Loucy (cell line): Measurements from ENCODE around the gene ATP11A.

Source experiments
- H2AFZ ChIP-seq: fragments of 200-600 bp; sonication (generic); 2 replicates; pipeline ENCODE4 v1.6.0; 2016; ENCODE audit warnings: antibody characterized with exemption, mild to moderate bottlenecking, low read length, moderate library complexity
- H3F3A ChIP-seq: fragments of 200-600 bp; 2 replicates; pipeline ENCODE4 v1.6.0; 2016; ENCODE audit warnings: antibody characterized with exemption, low read depth, mild to moderate bottlenecking
- H3K27me3 ChIP-seq: fragments of 200-600 bp; sonication (generic); 2 replicates; pipeline ENCODE4 v1.6.1; 2014; ENCODE audit warnings: low read length, mild to moderate bottlenecking; ENCODE audit not compliant: insufficient read depth, poor library complexity, severe bottlenecking
- H3K36me3 ChIP-seq: fragments of 200-600 bp; sonication (generic); 2 replicates; pipeline ENCODE4 v1.6.1; 2016; ENCODE audit warnings: low read length; ENCODE audit not compliant: insufficient read depth
- H3K4me1 ChIP-seq: fragments of 200-600 bp; sonication (generic); 2 replicates; pipeline ENCODE4 v1.5.1; 2014; ENCODE audit warnings: low read length, mild to moderate bottlenecking; ENCODE audit not compliant: insufficient read depth, poor library complexity, severe bottlenecking
- H3K4me2 ChIP-seq: fragments of 200-600 bp; sonication (generic); 2 replicates; pipeline ENCODE4 v1.6.0; 2014; ENCODE audit warnings: antibody characterized with exemption, low read length, low read depth, mild to moderate bottlenecking; ENCODE audit not compliant: poor library complexity, severe bottlenecking
- H3K4me3 ChIP-seq: fragments of 200-600 bp; sonication (generic); 2 replicates; pipeline ENCODE4 v1.5.1; 2014; ENCODE audit warnings: low read length, mild to moderate bottlenecking, mixed read lengths; ENCODE audit not compliant: poor library complexity, severe bottlenecking
- H3K79me2 ChIP-seq: fragments of 200-600 bp; sonication (generic); 2 replicates; pipeline ENCODE4 v1.6.1; 2014; ENCODE audit warnings: low read length; ENCODE audit not compliant: insufficient read depth
- H3K9ac ChIP-seq: fragments of 200-600 bp; sonication (generic); 2 replicates; pipeline ENCODE4 v1.6.0; 2014; ENCODE audit warnings: mild to moderate bottlenecking, low read depth, low read length, moderate library complexity; ENCODE audit not compliant: poor library complexity, severe bottlenecking
- H3K9me2 ChIP-seq: fragments of 200-600 bp; sonication (generic); replicated peaks from 2 replicates; pipeline ENCODE4 v1.6.1; 2016; ENCODE audit warnings: low read depth, low read length, mixed read lengths
- H3K9me3 ChIP-seq: fragments of 200-600 bp; sonication (generic); 2 replicates; pipeline ENCODE4 v1.6.1; 2014; ENCODE audit warnings: mild to moderate bottlenecking, antibody characterized with exemption, low read length, low read depth; ENCODE audit not compliant: insufficient read depth
- H4K20me1 ChIP-seq: fragments of 200-600 bp; sonication (generic); 2 replicates; pipeline ENCODE4 v1.6.0; 2014; ENCODE audit warnings: antibody characterized with exemption, low read length, mild to moderate bottlenecking; ENCODE audit not compliant: insufficient read depth, poor library complexity, severe bottlenecking
- CTCF ChIP-seq: fragments of 200-600 bp; sonication (generic); conservative IDR thresholded peaks from 2 replicates; pipeline ENCODE4 v1.5.1; 2014; ENCODE audit warnings: mild to moderate bottlenecking, antibody characterized with exemption, low read length
- EZH2phosphoT487 ChIP-seq: fragments of 200-600 bp; IDR thresholded peaks from 2 replicates; pipeline ENCODE4 v1.6.1; 2018; ENCODE audit warnings: antibody characterized with exemption, mild to moderate bottlenecking, moderate library complexity, borderline replicate concordance

ATP11A gene

GRCh38 chr13:112688560-112689302 lies 1.1 kb upstream of the ATP11A start:
- H3K4me3 ChIP-seq = peak overlapping the region; percentile 81
- H3K9me3 ChIP-seq = no peaks in the 10 kb centered on the region
- TF ChIP-seq CTCF = no peak; the same call in 1 of the 2 replicates
- TF ChIP-seq EZH2phosphoT487 = no peak
- H3K9me2 ChIP-seq = no peaks in the 10 kb centered on the region
- no peaks in the 10 kb centered on the region for H3K36me3 ChIP-seq
- H3K27me3 ChIP-seq = no peaks in the 10 kb centered on the region
- peaks cover 33% of the 10 kb centered on the region for H3K79me2 ChIP-seq
- H3K9ac ChIP-seq = peak overlapping the region; percentile 67
- H3K4me1 ChIP-seq = peaks cover 41% of the 10 kb centered on the region
- peak overlapping the region; percentile 70 for H3K4me2 ChIP-seq
- peaks cover 7% of the 10 kb centered on the region for H4K20me1 ChIP-seq
- H2AFZ ChIP-seq = peak overlapping the region; percentile 91
- H3F3A ChIP-seq = no peaks in the 10 kb centered on the region; the same call in 1 of the 2 replicates

GRCh38 chr13:112690283-112690929 lies 568 bp downstream of the ATP11A start:
- Histone ChIP-seq H3K27me3 (no peaks in the 10 kb centered on the region), H3K79me2 (peaks cover 36% of the 10 kb centered on the region), H3K4me1 (peaks cover 41% of the 10 kb centered on the region), H2AFZ (peak overlapping the region; percentile 56), H3K9me2 (no peaks in the 10 kb centered on the region), H3K9me3 (no peaks in the 10 kb centered on the region), H3K4me3 (peak overlapping the region; percentile 81), H3K4me2 (peak overlapping the region; percentile 96), H3F3A (no peaks in the 10 kb centered on the region; the same call in 1 of the 2 replicates), H3K36me3 (no peaks in the 10 kb centered on the region), H4K20me1 (peaks cover 7% of the 10 kb centered on the region), H3K9ac (peak overlapping the region; percentile 71)
- TF ChIP-seq CTCF (no peak), EZH2phosphoT487 (no peak)

GRCh38 chr13:112692104-112692503 lies 2.3 kb downstream of the ATP11A start:
- Histone ChIP-seq H3K79me2 (peaks cover 47% of the 10 kb centered on the region), H4K20me1 (peaks cover 7% of the 10 kb centered on the region), H2AFZ (no peak overlapping the region), H3K4me3 (peak overlapping the region; percentile 81), H3K9ac (peak overlapping the region; percentile 71), H3K36me3 (no peaks in the 10 kb centered on the region), H3F3A (no peaks in the 10 kb centered on the region; the same call in 1 of the 2 replicates), H3K27me3 (no peaks in the 10 kb centered on the region), H3K4me1 (peaks cover 41% of the 10 kb centered on the region), H3K9me2 (no peaks in the 10 kb centered on the region), H3K4me2 (peak overlapping the region; percentile 96), H3K9me3 (no peaks in the 10 kb centered on the region)
- TF ChIP-seq CTCF (no peak), EZH2phosphoT487 (no peak)
